ENCODE data around the gene LSM7. TPM values are rescaled to one million over a fixed set of nuclear protein-coding genes. Genes with fewer than 3 reads are reported as not detected.

LSM7 gene
- total and polyA plus RNA-seq, 9 of the 15 experiments (the other 6 are each of a cell fraction or from before 2014, with no cell fraction given), result 40.5 to 690 (median 265) TPM

GRCh38 chr19:2362046-2362969 lies 33.9 kb upstream of the LSM7 start (continued):
- no peak for TF ChIP-seq ZBTB33 (CRISPR knock-in tag; IDR thresholded peaks at IDR 0.05)
- no peak for TF ChIP-seq CHD4 (IDR thresholded peaks at IDR 0.05; ENCODE audit: insufficient read depth, insufficient replicate concordance, low read depth, low read length, poor library complexity, severe bottlenecking)
- TF ChIP-seq ZBTB7A (IDR thresholded peaks at IDR 0.05; ENCODE audit: borderline replicate concordance, control insufficient read depth, low read depth, low read length), result no peak
- no peak for TF ChIP-seq BRD4 (IDR thresholded peaks at IDR 0.05)
- no peak for TF ChIP-seq RBFOX2 (IDR thresholded peaks at IDR 0.05; ENCODE audit: low read depth, low read length)
- TF ChIP-seq NR2C1 (IDR thresholded peaks at IDR 0.05), result 0 out of 2 replicates have a peak, but pooled peaks have one; percentile 7
- no peak for TF ChIP-seq NR2C1 (tag; IDR thresholded peaks at IDR 0.05)
- no peak for TF ChIP-seq SRSF3 (IDR thresholded peaks at IDR 0.05; ENCODE audit: insufficient read depth, low read length)
- no peak for TF ChIP-seq ZBTB49 (CRISPR knock-in tag; IDR thresholded peaks at IDR 0.05; ENCODE audit: borderline replicate concordance)
- no peak for TF ChIP-seq NELFE (IDR thresholded peaks at IDR 0.05; ENCODE audit: insufficient read depth, insufficient read length)
- TF ChIP-seq FOXA3 (CRISPR knock-in tag; conservative IDR thresholded peaks at IDR 0.05 in 1 of 2, IDR thresholded peaks at IDR 0.05 in 1 of 2), result no peak; a peak in 1 of 4 replicates
- no peak for TF ChIP-seq KAT7 (CRISPR knock-in tag; IDR thresholded peaks at IDR 0.05; ENCODE audit: borderline replicate concordance)
- TF ChIP-seq LARP7 (IDR thresholded peaks at IDR 0.05), result peak; percentile 34; the same call in 1 of the 2 replicates
- no peak for TF ChIP-seq FOXA1 (IDR thresholded peaks at IDR 0.05; ENCODE audit: borderline replicate concordance)
- peak; percentile 75 for TF ChIP-seq NCOA4 (IDR thresholded peaks at IDR 0.05; ENCODE audit: partially characterized antibody)
- no peak for TF ChIP-seq BCLAF1 (IDR thresholded peaks at IDR 0.05; ENCODE audit: borderline replicate concordance in 1 of 2, control insufficient read depth in 1 of 2, low read depth in 2 of 2, low read length in 1 of 2)
- TF ChIP-seq NONO (IDR thresholded peaks at IDR 0.05; ENCODE audit: low read depth in 2 of 2, low read length in 1 of 2), result no peak
- TF ChIP-seq HMG20A (CRISPR knock-in tag; conservative IDR thresholded peaks at IDR 0.05), result no peak
- TF ChIP-seq MCM2 (IDR thresholded peaks at IDR 0.05; ENCODE audit: low read depth), result no peak

Measured in K562 (cell line).